Keratinocyte (primary cell): ENCODE measurements around the gene SMCO4. TPM values are rescaled to one million over a fixed set of nuclear protein-coding genes. Genes with fewer than 3 reads are reported as not detected.

ENCODE experiments used
- DNase-seq: peaks from one replicate; pipeline ENCODE4 v3.0.0-alpha.2; 2011; ENCODE audit warnings: low read depth, missing footprints, low spot score
- FAIRE-seq: peaks from 2 replicates; lab custom pipeline; 2011; peaks lifted over from hg19 to GRCh38; lab: Jason Lieb, UNC
- H2AFZ ChIP-seq: 2 replicates; pipeline ENCODE4 v1.6.0; 2012; ENCODE audit warnings: low read length, control low read depth, inconsistent platforms; ENCODE audit not compliant: control insufficient read depth
- H3K27ac ChIP-seq: 2 replicates; pipeline ENCODE4 v1.5.1; 2011; ENCODE audit warnings: low read length; ENCODE audit not compliant: control insufficient read depth, insufficient read depth
- H3K27me3 ChIP-seq: 3 replicates; pipeline ENCODE4 v1.6.0; 2011; ENCODE audit warnings: low read length; ENCODE audit not compliant: control insufficient read depth, insufficient read depth; ENCODE audit errors: extremely low read depth
- H3K36me3 ChIP-seq, 2 experiments: 2 replicates in 1 of 2; 3 replicates in 1 of 2; pipeline ENCODE4 v1.5.1; 2011; ENCODE audit warnings: low read length in 2 of 2, mild to moderate bottlenecking in 1 of 2; ENCODE audit not compliant: control insufficient read depth in 2 of 2, insufficient read depth in 2 of 2; ENCODE audit errors: extremely low read depth in 1 of 2
- H3K4me1 ChIP-seq: 3 replicates; pipeline ENCODE4 v1.5.1; 2011; ENCODE audit warnings: low read length; ENCODE audit not compliant: control insufficient read depth, insufficient read depth; ENCODE audit errors: extremely low read depth
- H3K4me2 ChIP-seq: 3 replicates; pipeline ENCODE4 v1.6.0; 2011; ENCODE audit warnings: low read depth, low read length; ENCODE audit not compliant: control insufficient read depth, insufficient read depth; ENCODE audit errors: extremely low read depth
- H3K4me3 ChIP-seq, 3 experiments: fragments of 200-600 bp in 1 of 3; sonication (generic) in 1 of 3; 2 replicates in 2 of 3; 3 replicates in 1 of 3; pipeline ENCODE4 v1.5.1; 2011 to 2016; ENCODE audit warnings: low read length in 3 of 3, mild to moderate bottlenecking in 3 of 3, control low read depth in 2 of 3, inconsistent platforms in 1 of 3, low read depth in 1 of 3, mixed read lengths in 1 of 3, mixed run types in 1 of 3, moderate library complexity in 1 of 3; ENCODE audit not compliant: control insufficient read depth in 2 of 3, insufficient read depth in 2 of 3; ENCODE audit errors: extremely low read depth in 1 of 3
- H3K79me2 ChIP-seq: 2 replicates; pipeline ENCODE4 v1.6.0; 2012; ENCODE audit warnings: low read length; ENCODE audit not compliant: control insufficient read depth, insufficient read depth
- H3K9ac ChIP-seq: 3 replicates; pipeline ENCODE4 v1.6.0; 2011; ENCODE audit warnings: low read length; ENCODE audit not compliant: control insufficient read depth, insufficient read depth; ENCODE audit errors: extremely low read depth
- H3K9me1 ChIP-seq: 3 replicates; pipeline ENCODE4 v1.6.0; 2011; ENCODE audit warnings: low read length; ENCODE audit not compliant: control insufficient read depth, insufficient read depth; ENCODE audit errors: extremely low read depth
- H3K9me3 ChIP-seq: 2 replicates; pipeline ENCODE4 v1.5.1; 2012; ENCODE audit warnings: low read depth, low read length; ENCODE audit not compliant: control insufficient read depth
- H4K20me1 ChIP-seq: 3 replicates; pipeline ENCODE4 v1.6.0; 2011; ENCODE audit warnings: low read length; ENCODE audit not compliant: control insufficient read depth, insufficient read depth; ENCODE audit errors: extremely low read depth
- CTCF ChIP-seq, 3 experiments: IDR thresholded peaks in 1 of 3; conservative IDR thresholded peaks in 1 of 3; optimal IDR thresholded peaks in 1 of 3; 2 replicates in 2 of 3; 3 replicates in 1 of 3; pipeline versions ENCODE3 to v1.5.1; 2011; ENCODE audit warnings: low read length in 3 of 3, mild to moderate bottlenecking in 3 of 3, moderate library complexity in 2 of 3, control low read depth in 1 of 3, inconsistent platforms in 1 of 3; ENCODE audit not compliant: insufficient read depth in 2 of 3; ENCODE audit errors: extremely low read depth in 1 of 3
- EZH2 ChIP-seq: IDR thresholded peaks from one replicate; pipeline ENCODE4 v1.6.1; 2012; ENCODE audit warnings: inconsistent platforms, mild to moderate bottlenecking, low read length, moderate library complexity
- dilution Hi-C: fragments of 300-500 bp; cut with MboI; formaldehyde crosslinking; loops from one replicate; pipeline ENCODE4 v1.7.0; 2020; ENCODE audit warnings: low sequenced_read_pairs; ENCODE audit not compliant: extremely low pct_ligation_motif_present
- polyA plus RNA-seq, 5 experiments: library from polyadenylated mRNA; depleted of rRNA in 3 of 5; stranded (reverse) in 3 of 5; stranded (forward) in 1 of 5; unstranded in 1 of 5; fragments of >200 nt; gene quantifications; 1 replicate in 1 of 5; 2 replicates in 3 of 5; 3 replicates in 1 of 5; pipeline versions ENCODE4 v1.2.1 to v1.2.3, GENCODE V29; 2011 to 2012; ENCODE audit warnings: missing spikeins in 2 of 5, low read depth in 1 of 5, low replicate concordance in 1 of 5

SMCO4 gene
- polyA plus RNA-seq, 1 donor (not counting 4 experiments of a cell fraction or from before 2014, with no cell fraction given): 1.5 TPM

- DNase-seq: no peak
- no peak for FAIRE-seq
- H3K4me3 ChIP-seq: no peak overlapping the region
- no peaks in the 10 kb centered on the region for H3K9me1 ChIP-seq
- peaks cover 14% of the 10 kb centered on the region for H3K27me3 ChIP-seq
- H3K27ac ChIP-seq: no peak overlapping the region
- TF ChIP-seq CTCF (optimal IDR thresholded peaks at IDR 0.05 in 1 of 3, IDR thresholded peaks at IDR 0.05 in 1 of 3, conservative IDR thresholded peaks at IDR 0.05 in 1 of 3; ENCODE audit: extremely low read depth in 1 of 3, insufficient read depth in 2 of 3, low read length in 3 of 3): no peak
- H3K4me2 ChIP-seq: no peak overlapping the region
- no peaks in the 10 kb centered on the region for H3K79me2 ChIP-seq
- no peak overlapping the region for H2AFZ ChIP-seq
- no peaks in the 10 kb centered on the region for H3K36me3 ChIP-seq
- dilution Hi-C loops: no loop called here
- no peaks in the 10 kb centered on the region for H3K9me3 ChIP-seq
- no peaks in the 10 kb centered on the region for H4K20me1 ChIP-seq
- H3K4me1 ChIP-seq: peaks cover 9% of the 10 kb centered on the region
- H3K9ac ChIP-seq: no peak overlapping the region
These were observed 2.4 kb upstream of the SMCO4 start for GRCh38 chr11:93545566-93545965.

GRCh38 chr11:93542811-93543229 lies 371 bp downstream of the SMCO4 start:
- Histone ChIP-seq H3K4me2 (peak overlapping the region; percentile 64), H3K4me3 (peak overlapping the region; percentile 19 to 67 (median 29)), H3K9ac (no peak overlapping the region), H3K9me3 (no peaks in the 10 kb centered on the region), H3K27me3 (peaks cover 13% of the 10 kb centered on the region), H3K4me1 (peaks cover 12% of the 10 kb centered on the region), H3K36me3 (no peaks in the 10 kb centered on the region), H3K79me2 (no peaks in the 10 kb centered on the region), H3K9me1 (no peaks in the 10 kb centered on the region), H3K27ac (no peak overlapping the region), H4K20me1 (no peaks in the 10 kb centered on the region), H2AFZ (peak overlapping the region; percentile 64)
- DNase-seq: no peak
- no peak for TF ChIP-seq CTCF (optimal IDR thresholded peaks at IDR 0.05 in 1 of 3, IDR thresholded peaks at IDR 0.05 in 1 of 3, conservative IDR thresholded peaks at IDR 0.05 in 1 of 3; ENCODE audit: extremely low read depth in 1 of 3, insufficient read depth in 2 of 3, low read length in 3 of 3)
- TF ChIP-seq EZH2: no peak
- dilution Hi-C loops: no loop called here
- FAIRE-seq: no peak
